Lower leg skin (tissue), 3 donors: ENCODE results near the gene TSPAN11.

Experiments used
- CTCF ChIP-seq, 3 donors: fragments of 450-650 bp; IDR thresholded peaks; one replicate each; pipeline ENCODE4 v1.5.1; 2016; ENCODE audit warnings: antibody characterized with exemption in 3 of 3, mild to moderate bottlenecking in 3 of 3, moderate library complexity in 2 of 3
- POLR2A ChIP-seq, 2 donors: fragments of 450-650 bp; IDR thresholded peaks; one replicate each; pipeline ENCODE4 v1.6.1; 2016 to 2017; ENCODE audit warnings: antibody characterized with exemption in 2 of 2, mild to moderate bottlenecking in 1 of 2, moderate library complexity in 1 of 2

- TF ChIP-seq CTCF (IDR thresholded peaks at IDR 0.05) (no peak), POLR2A (IDR thresholded peaks at IDR 0.05) (no peak)
These were observed 65.8 kb downstream of the TSPAN11 start for GRCh38 chr12:30992381-30992780.
